HepG2 (cell line): ENCODE data around the gene TRIO. TPM values are rescaled to one million over a fixed set of nuclear protein-coding genes. Genes with fewer than 3 reads are reported as not detected.

ENCODE experiments used
- ATAC-seq: fragments of 200-7000 bp; cut with Tn5 transposase; 3 replicates; pipeline ENCODE4 v1.9.1; 2020; ENCODE audit warnings: mild to moderate bottlenecking, moderate library complexity
- BruUV-seq: library from RNA; stranded (reverse); fragments of 400-500 nt; replicated peaks from 2 replicates; lab custom pipeline; 2021; lab: Mats Ljungman, UMichigan
- CTCF ChIA-PET: fragments of 300-600 bp; formaldehyde crosslinking; extraction: SDS; loops from one replicate; lab custom pipeline; 2021; ENCODE audit warnings: low total read pairs, inconsistent platforms, low intra/inter-chr PET ratio; lab: Yijun Ruan, JAX
- POLR2A ChIA-PET: fragments of 350-600 bp; sonication (Branson Sonifier 250); formaldehyde crosslinking; loops from one replicate; lab custom pipeline; 2020; ENCODE audit warnings: antibody characterized with exemption, inconsistent platforms; lab: Yijun Ruan, JAX
- DNase-seq: peaks from one replicate; pipeline ENCODE4 v3.0.0-alpha.2; 2015; ENCODE audit warnings: low spot score
- FAIRE-seq: peaks from 3 replicates; lab custom pipeline; 2011; peaks lifted over from hg19 to GRCh38; lab: Jason Lieb, UNC
- H2AFZ ChIP-seq: one replicate; pipeline ENCODE4 v1.6.1; 2011; ENCODE audit warnings: low read length, inconsistent platforms
- H3K27ac ChIP-seq: fragments of 300-600 bp; 3 replicates; pipeline ENCODE4 v1.8.0; 2011; ENCODE audit warnings: mixed run types, mild to moderate bottlenecking, mixed read lengths, low read length, inconsistent platforms; ENCODE audit not compliant: insufficient read depth; ENCODE audit errors: extremely low read length
- H3K27me3 ChIP-seq, 2 experiments: fragments of 200-600 bp in 1 of 2; 2 replicates in 1 of 2; 3 replicates in 1 of 2; pipeline versions ENCODE4 v1.6.0 to v1.8.0; 2011; ENCODE audit warnings: low read length in 2 of 2, mild to moderate bottlenecking in 2 of 2, moderate library complexity in 2 of 2, inconsistent platforms in 1 of 2; ENCODE audit not compliant: insufficient read depth in 2 of 2, control insufficient read depth in 1 of 2
- H3K36me3 ChIP-seq, 2 experiments: fragments of 200-600 bp in 1 of 2; replicated peaks in 1 of 2; 2 replicates in 1 of 2; 3 replicates in 1 of 2; pipeline versions ENCODE4 v1.5.1 to v1.8.0; 2011; ENCODE audit warnings: low read length in 2 of 2, inconsistent platforms in 1 of 2; ENCODE audit not compliant: insufficient read depth in 2 of 2, control insufficient read depth in 1 of 2
- H3K4me1 ChIP-seq: 2 replicates; pipeline ENCODE4 v1.5.1; 2012; ENCODE audit warnings: low read length, inconsistent platforms; ENCODE audit not compliant: insufficient read depth
- H3K4me2 ChIP-seq: 2 replicates; pipeline ENCODE4 v1.6.0; 2011; ENCODE audit warnings: low read depth, low read length, inconsistent platforms
- H3K4me3 ChIP-seq, 3 experiments: fragments of 200-600 bp in 1 of 3; sonication (generic), shearing (Covaris generic) in 1 of 3; replicated peaks in 1 of 3; 2 replicates each; pipeline ENCODE4 v1.5.1; 2011 to 2016; ENCODE audit warnings: low read length in 3 of 3, inconsistent platforms in 2 of 3, low read depth in 2 of 3, mild to moderate bottlenecking in 2 of 3, control low read depth in 1 of 3, mixed read lengths in 1 of 3; ENCODE audit not compliant: insufficient read depth in 1 of 3
- H3K79me2 ChIP-seq: one replicate; pipeline ENCODE4 v1.6.1; 2011; ENCODE audit warnings: low read length, inconsistent platforms; ENCODE audit not compliant: insufficient read depth
- H3K9ac ChIP-seq: 2 replicates; pipeline ENCODE4 v1.6.0; 2011; ENCODE audit warnings: mild to moderate bottlenecking, low read depth, low read length, inconsistent platforms; ENCODE audit not compliant: insufficient read depth
- H3K9me3 ChIP-seq: 2 replicates; pipeline ENCODE4 v1.5.1; 2012; ENCODE audit warnings: mild to moderate bottlenecking, low read length
- H4K20me1 ChIP-seq: 2 replicates; pipeline ENCODE4 v1.6.0; 2011; ENCODE audit warnings: inconsistent platforms, mild to moderate bottlenecking, low read length, moderate library complexity; ENCODE audit not compliant: insufficient read depth
- DBP ChIP-seq: sonication (generic); formaldehyde crosslinking; IDR thresholded peaks from 2 replicates; pipeline ENCODE4 v1.4.0; 2020; ENCODE audit warnings: missing genetic modification reagents; ENCODE audit errors: not compliant biosample characterization
- FOXP1 ChIP-seq, 2 experiments: fragments of 450-650 bp in 1 of 2; IDR thresholded peaks; 2 replicates each; pipeline ENCODE4 v1.6.1; 2017 to 2018; ENCODE audit warnings: antibody characterized with exemption in 1 of 2
- JUNB ChIP-seq: sonication (generic); formaldehyde crosslinking; IDR thresholded peaks from 2 replicates; pipeline ENCODE4 v1.8.0; 2022; ENCODE audit warnings: missing genetic modification reagents, mild to moderate bottlenecking, borderline replicate concordance
- KAT7 ChIP-seq: IDR thresholded peaks from 2 replicates; pipeline ENCODE4 v1.6.1; 2018; ENCODE audit warnings: borderline replicate concordance, missing compliant biosample characterization
- NFYB ChIP-seq: sonication (generic); formaldehyde crosslinking; IDR thresholded peaks from 2 replicates; pipeline ENCODE4 v1.4.0; 2020; ENCODE audit warnings: missing genetic modification reagents
- PHF5A ChIP-seq: IDR thresholded peaks from one replicate; pipeline ENCODE4 v1.6.1; 2018; ENCODE audit warnings: low read depth, missing genetic modification reagents; ENCODE audit not compliant: unreplicated experiment
- RAD21 ChIP-seq: fragments of 450-650 bp; formaldehyde crosslinking; IDR thresholded peaks from 2 replicates; pipeline ENCODE4 v1.5.0; 2020; ENCODE audit warnings: mild to moderate bottlenecking
- RBAK ChIP-seq: sonication (generic); formaldehyde crosslinking; IDR thresholded peaks from 2 replicates; pipeline ENCODE4 v1.5.1; 2020; ENCODE audit warnings: mild to moderate bottlenecking, missing genetic modification reagents
- RBM39 ChIP-seq: fragments of 200-400 bp; formaldehyde crosslinking; IDR thresholded peaks from one replicate; pipeline ENCODE4 v1.6.1; 2018; ENCODE audit warnings: antibody characterized with exemption, mild to moderate bottlenecking, low read depth, low read length; ENCODE audit not compliant: poor library complexity, severe bottlenecking
- SALL2 ChIP-seq: sonication (generic); formaldehyde crosslinking; IDR thresholded peaks from 2 replicates; pipeline ENCODE4 v1.8.1; 2023; ENCODE audit warnings: mild to moderate bottlenecking, missing genetic modification reagents, inconsistent platforms
- SCMH1 ChIP-seq: sonication (generic); formaldehyde crosslinking; IDR thresholded peaks from 2 replicates; pipeline ENCODE4 v1.9.0; 2021; ENCODE audit warnings: missing genetic modification reagents, mild to moderate bottlenecking, borderline replicate concordance
- SIN3A ChIP-seq: IDR thresholded peaks from 2 replicates; pipeline ENCODE4 v1.6.1; 2011; ENCODE audit warnings: low read depth, mild to moderate bottlenecking, control low read depth, low read length, borderline replicate concordance
- ZFP1 ChIP-seq: IDR thresholded peaks from 2 replicates; pipeline ENCODE4 v1.6.1; 2016
- ZFP36 ChIP-seq: fragments of 150-350 bp; IDR thresholded peaks from 2 replicates; pipeline ENCODE4 v1.6.1; 2018; ENCODE audit warnings: borderline replicate concordance, low read length, low read depth; ENCODE audit not compliant: partially characterized antibody
- ZNF275 ChIP-seq: sonication (generic); formaldehyde crosslinking; IDR thresholded peaks from 2 replicates; pipeline ENCODE4 v1.8.0; 2022; ENCODE audit warnings: missing genetic modification reagents, mild to moderate bottlenecking, inconsistent platforms, borderline replicate concordance
- ZNF329 ChIP-seq: sonication (generic); formaldehyde crosslinking; IDR thresholded peaks from 2 replicates; pipeline ENCODE4 v1.9.0; 2021; ENCODE audit warnings: low read depth, mild to moderate bottlenecking, missing genetic modification reagents
- ZNF331 ChIP-seq: sonication (generic); formaldehyde crosslinking; IDR thresholded peaks from 2 replicates; pipeline ENCODE4 v1.4.0; 2020; ENCODE audit warnings: missing genetic modification reagents
- ZNF557 ChIP-seq: sonication (generic); formaldehyde crosslinking; IDR thresholded peaks from 2 replicates; pipeline ENCODE4 v1.4.0; 2020; ENCODE audit warnings: missing genetic modification reagents
- ZNF777 ChIP-seq: sonication (generic); formaldehyde crosslinking; IDR thresholded peaks from 2 replicates; pipeline ENCODE4 v1.4.0; 2020; ENCODE audit warnings: missing genetic modification reagents
- ZNF839 ChIP-seq: sonication (generic); formaldehyde crosslinking; IDR thresholded peaks from 2 replicates; pipeline ENCODE4 v1.4.0; 2020; ENCODE audit warnings: missing genetic modification reagents, mild to moderate bottlenecking, borderline replicate concordance
- WGBS: methylation state at CpG from one replicate; pipeline ENCODE4 v1.1.6; 2017; ENCODE audit warnings: low lambda C conversion rate; 5-methylcytosine and 5-hydroxymethylcytosine counted together
- in situ Hi-C: cut with HindIII; loops from 2 replicates; pipeline ENCODE4 v1.10.0; 2017; ENCODE audit warnings: low pct_unique_long_range_greater_than_20kb; ENCODE audit not compliant: extremely low pct_ligation_motif_present
- intact Hi-C: fragments of 100-400 bp; cut with micrococcal nuclease; formaldehyde crosslinking; loops from one replicate; pipeline ENCODE4 v1.10.0; 2022; ENCODE audit not compliant: unreplicated experiment
- polyA plus RNA-seq, 8 experiments: library from polyadenylated mRNA; depleted of rRNA in 3 of 8; stranded (reverse) in 7 of 8; unstranded in 1 of 8; fragments of >200 nt; fragmentation: Illumina TruSeq in 4 of 8; extraction: Trizol in 4 of 8; gene quantifications; 2 replicates each; pipeline versions ENCODE4 v1.2.1 to v1.2.3, GENCODE V29; 2011 to 2016; ENCODE audit warnings: low read depth in 4 of 8, missing spikeins in 1 of 8, mixed read lengths in 1 of 8; ENCODE audit not compliant: insufficient read depth in 1 of 8
- total RNA-seq, 5 experiments: library from RNA; depleted of rRNA; stranded (reverse); fragments of >200 nt; fragmentation: Illumina TruSeq; extraction: Trizol; gene quantifications; 2 replicates each; pipeline ENCODE4 v1.2.3, GENCODE V29; 2016; ENCODE audit warnings: low read depth in 1 of 5

TRIO gene
- total and polyA plus RNA-seq, 2 of the 13 experiments (the other 11 are each of a cell fraction or from before 2014, with no cell fraction given) = 45.2 to 45.9 TPM

DNA sequence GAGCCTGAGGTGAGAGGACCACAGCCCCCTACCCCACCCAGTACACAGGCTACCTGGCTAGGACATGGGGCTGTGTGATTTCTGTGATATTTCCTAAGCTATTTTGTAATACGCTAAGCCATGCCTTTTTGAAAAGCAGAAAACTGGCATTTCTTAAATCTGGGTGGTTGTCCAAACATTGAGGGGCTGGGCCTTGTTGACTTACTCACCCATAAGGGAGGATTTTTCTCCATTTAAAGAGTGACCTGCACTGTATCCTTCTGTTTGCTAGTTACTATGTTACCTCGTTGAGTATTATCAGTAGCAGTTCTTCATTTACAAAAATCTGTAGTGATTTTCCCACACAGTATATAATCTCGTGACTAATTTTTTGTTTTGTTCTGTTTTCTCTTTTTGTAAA lies 321.0 kb downstream of the TRIO start:
- intact Hi-C loops (no loop called here), in situ Hi-C loops (no loop called here)
- Histone ChIP-seq H3K27me3 (no peaks in the 10 kb centered on the region), H3K27ac (no peak overlapping the region), H3K36me3 (peaks cover 13 to 74% of the 10 kb centered on the region in 2 experiments), H2AFZ (no peak overlapping the region), H3K79me2 (no peaks in the 10 kb centered on the region), H3K4me2 (no peak overlapping the region), H3K4me1 (no peaks in the 10 kb centered on the region), H3K4me3 (no peak overlapping the region), H4K20me1 (no peaks in the 10 kb centered on the region), H3K9me3 (no peaks in the 10 kb centered on the region), H3K9ac (no peak overlapping the region)
- no peak for DNase-seq
- no peak for TF ChIP-seq SALL2 (CRISPR knock-in tag)
- TF ChIP-seq RAD21 (CRISPR knock-in tag) = no peak
- TF ChIP-seq DBP = no peak
- TF ChIP-seq PHF5A (CRISPR knock-in tag) = no peak
- TF ChIP-seq ZNF331 (CRISPR knock-in tag) = no peak
- no peak for ATAC-seq
- no peak for FAIRE-seq
- ChIA-PET CTCF (no interaction called here), POLR2A (no interaction called here)
- 90% methylated on average over 3 of the region's 3 CpGs for WGBS
- no TSS peak for BruUV-seq

- ChIA-PET CTCF (no interaction called here), POLR2A (no interaction called here)
- TF ChIP-seq SIN3A (no peak), ZNF839 (CRISPR knock-in tag) (no peak), ZNF777 (CRISPR knock-in tag) (no peak), FOXP1 (IDR thresholded peaks at IDR 0.05) (no peak), FOXP1 (CRISPR knock-in tag; IDR thresholded peaks at IDR 0.05) (no peak), RBAK (no peak), KAT7 (CRISPR knock-in tag) (no peak), SCMH1 (no peak), ZNF329 (no peak), ZFP36 (no peak), ZNF557 (no peak), RBM39 (no peak), NFYB (CRISPR knock-in tag) (no peak), JUNB (CRISPR knock-in tag) (no peak), ZNF275 (CRISPR knock-in tag) (no peak), ZFP1 (CRISPR knock-in tag) (no peak), RAD21 (CRISPR knock-in tag) (no peak)
- Histone ChIP-seq H3K4me2 (no peak overlapping the region), H3K9ac (no peak overlapping the region), H3K36me3 (peaks cover 17 to 76% of the 10 kb centered on the region in 2 experiments), H3K27ac (no peak overlapping the region), H2AFZ (no peak overlapping the region), H4K20me1 (no peaks in the 10 kb centered on the region), H3K27me3 (no peaks in the 10 kb centered on the region), H3K9me3 (no peaks in the 10 kb centered on the region), H3K4me1 (no peaks in the 10 kb centered on the region), H3K4me3 (no peak overlapping the region), H3K79me2 (no peaks in the 10 kb centered on the region)
- no peak for DNase-seq
- no TSS peak for BruUV-seq
- intact Hi-C loops = no loop called here
- in situ Hi-C loops = no loop called here
- FAIRE-seq = no peak
- ATAC-seq = no peak
- WGBS = 96% methylated on average over 15 of the region's 15 CpGs
Observed at GRCh38 chr5:14464671-14465070, 321.5 kb downstream of the TRIO start.
